NK-92 (cell line): ENCODE measurements around the gene GDAP1L1.
A peak's percentile ranks its signal among the peaks of the same experiment; 100 is the strongest.

ENCODE experiments used
- DNase-seq: peaks from one replicate; lab custom pipeline; 2025; ENCODE audit not compliant: unreplicated experiment; lab: John Stamatoyannopoulos, UW

GDAP1L1 gene

GRCh38 chr20:44247131-44247571, at the start of gene GDAP1L1:
TSS of gene GDAP1L1 (plus strand) at chr20:44247308. CDS start at chr20:44247335, 27 bp downstream.
- DNase-seq = no peak

- DNase-seq = no peak
Observed at GRCh38 chr20:44198872-44199271, 48.2 kb upstream of the GDAP1L1 start.

- no peak for DNase-seq
Observed at GRCh38 chr20:44199877-44200276, 47.2 kb upstream of the GDAP1L1 start.

GRCh38 chr20:44200371-44200770, 46.7 kb upstream of the GDAP1L1 start:
- DNase-seq = no peak

GRCh38 chr20:44200983-44201382, 46.1 kb upstream of the GDAP1L1 start:
- no peak for DNase-seq

- DNase-seq = no peak
Observed at GRCh38 chr20:44203161-44203560, 43.9 kb upstream of the GDAP1L1 start.

GRCh38 chr20:44204156-44204831, 42.8 kb upstream of the GDAP1L1 start:
- DNase-seq = no peak

GRCh38 chr20:44204832-44205215, 42.3 kb upstream of the GDAP1L1 start:
- no peak for DNase-seq

GRCh38 chr20:44206132-44206531, 41.0 kb upstream of the GDAP1L1 start:
- DNase-seq = no peak

- no peak for DNase-seq
Observed at GRCh38 chr20:44207126-44207723, 39.9 kb upstream of the GDAP1L1 start.

- no peak for DNase-seq
Observed at GRCh38 chr20:44208165-44208564, 38.9 kb upstream of the GDAP1L1 start.

GRCh38 chr20:44208770-44209169, 38.3 kb upstream of the GDAP1L1 start:
- no peak for DNase-seq

GRCh38 chr20:44209686-44210405, 37.3 kb upstream of the GDAP1L1 start:
- DNase-seq = no peak

- peak; percentile 93 for DNase-seq
Observed at GRCh38 chr20:44210406-44211176, 36.5 kb upstream of the GDAP1L1 start, which contains the start of gene OSER1. TSS of gene OSER1 (minus strand) at chr20:44210771. CDS start at chr20:44206957, 3,814 bp downstream.

GRCh38 chr20:44211177-44212039, 35.7 kb upstream of the GDAP1L1 start:
- DNase-seq = no peak

GRCh38 chr20:44212792-44213191, 34.3 kb upstream of the GDAP1L1 start:
- DNase-seq = no peak

GRCh38 chr20:44215125-44215524, 32.0 kb upstream of the GDAP1L1 start:
- DNase-seq = no peak

- DNase-seq = no peak
Observed at GRCh38 chr20:44217342-44218092, 29.6 kb upstream of the GDAP1L1 start.

GRCh38 chr20:44218446-44218845, 28.7 kb upstream of the GDAP1L1 start:
- no peak for DNase-seq
